Measurements from ENCODE around the gene TRIM31. TPM values are rescaled to one million over a fixed set of nuclear protein-coding genes. Genes with fewer than 3 reads are reported as not detected.
"Not testable (repeated sequence)": the region's sequence is repeated elsewhere in the genome, so short reads cannot be mapped to it uniquely, and the experiment has no call there.

Gene TRIM31
- polyA plus RNA-seq, 1 donor = not detected

GRCh38 chr6:30147096-30147495 lies 34.2 kb upstream of the TRIM31 start:
- DNase-seq = no peak

GRCh38 chr6:30145818-30146217 lies 32.9 kb upstream of the TRIM31 start:
- no peak for DNase-seq

GRCh38 chr6:30144811-30145210 lies 31.9 kb upstream of the TRIM31 start:
- no peak for DNase-seq

- DNase-seq = no peak
These were observed 30.9 kb upstream of the TRIM31 start for GRCh38 chr6:30143780-30144179.

- DNase-seq = no peak
These were observed 29.8 kb upstream of the TRIM31 start for GRCh38 chr6:30142665-30143064.

- DNase-seq = not testable (repeated sequence)
These were observed 27.4 kb upstream of the TRIM31 start for GRCh38 chr6:30140240-30140639.

GRCh38 chr6:30136570-30137286 lies 23.8 kb upstream of the TRIM31 start:
- DNase-seq = no peak

GRCh38 chr6:30135757-30136156 lies 22.9 kb upstream of the TRIM31 start, which contains the start of gene TRIM40:
TSS of gene TRIM40 (plus strand) at chr6:30136140. CDS start at chr6:30137037, 897 bp downstream.
- DNase-seq = no peak

- no peak for DNase-seq
These were observed 22.3 kb upstream of the TRIM31 start for GRCh38 chr6:30135147-30135546.

GRCh38 chr6:30131947-30132497 lies 19.1 kb upstream of the TRIM31 start:
- DNase-seq = no peak

GRCh38 chr6:30130887-30131862 lies 18.3 kb upstream of the TRIM31 start:
- peak; percentile 72 for DNase-seq

GRCh38 chr6:30130179-30130679 lies 17.3 kb upstream of the TRIM31 start:
- no peak for DNase-seq

GRCh38 chr6:30129265-30130178 lies 16.6 kb upstream of the TRIM31 start:
- no peak for DNase-seq

- peak; percentile 6 for DNase-seq
These were observed 14.6 kb upstream of the TRIM31 start for GRCh38 chr6:30127238-30128093.

GRCh38 chr6:30122515-30122914 lies 9.6 kb upstream of the TRIM31 start:
- no peak for DNase-seq

GRCh38 chr6:30121446-30122366 lies 8.8 kb upstream of the TRIM31 start:
- DNase-seq = no peak

- not testable (repeated sequence) for DNase-seq
These were observed 5.8 kb upstream of the TRIM31 start for GRCh38 chr6:30118691-30119090.

GRCh38 chr6:30116724-30117123 lies 3.8 kb upstream of the TRIM31 start:
- no peak for DNase-seq

- DNase-seq = no peak
These were observed 951 bp upstream of the TRIM31 start for GRCh38 chr6:30113841-30114240.

Data from hindlimb muscle (tissue), 1 donor.